ENCODE data around the gene EFS.

DNA sequence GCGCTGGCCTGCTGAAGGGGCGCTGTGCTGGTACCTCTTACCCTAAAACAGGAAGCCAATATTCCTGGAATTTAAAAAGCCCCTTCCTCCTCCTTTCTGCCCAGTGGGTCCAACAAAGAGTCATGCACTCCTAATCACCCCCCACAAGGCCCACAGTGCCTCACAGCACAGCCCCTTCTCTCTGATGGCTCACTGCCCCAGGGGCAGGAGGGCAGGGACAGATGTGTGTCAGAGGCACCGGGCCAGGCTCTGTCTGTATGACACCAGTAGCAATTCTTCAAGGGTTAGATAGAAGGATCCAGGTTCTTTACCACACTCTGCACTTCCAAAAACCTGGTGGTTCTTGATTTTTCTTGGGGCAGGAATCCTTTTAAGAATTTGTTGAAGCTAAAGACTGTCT lies 34.2 kb upstream of the EFS start:
- TF ChIP-seq, protein P1, sequence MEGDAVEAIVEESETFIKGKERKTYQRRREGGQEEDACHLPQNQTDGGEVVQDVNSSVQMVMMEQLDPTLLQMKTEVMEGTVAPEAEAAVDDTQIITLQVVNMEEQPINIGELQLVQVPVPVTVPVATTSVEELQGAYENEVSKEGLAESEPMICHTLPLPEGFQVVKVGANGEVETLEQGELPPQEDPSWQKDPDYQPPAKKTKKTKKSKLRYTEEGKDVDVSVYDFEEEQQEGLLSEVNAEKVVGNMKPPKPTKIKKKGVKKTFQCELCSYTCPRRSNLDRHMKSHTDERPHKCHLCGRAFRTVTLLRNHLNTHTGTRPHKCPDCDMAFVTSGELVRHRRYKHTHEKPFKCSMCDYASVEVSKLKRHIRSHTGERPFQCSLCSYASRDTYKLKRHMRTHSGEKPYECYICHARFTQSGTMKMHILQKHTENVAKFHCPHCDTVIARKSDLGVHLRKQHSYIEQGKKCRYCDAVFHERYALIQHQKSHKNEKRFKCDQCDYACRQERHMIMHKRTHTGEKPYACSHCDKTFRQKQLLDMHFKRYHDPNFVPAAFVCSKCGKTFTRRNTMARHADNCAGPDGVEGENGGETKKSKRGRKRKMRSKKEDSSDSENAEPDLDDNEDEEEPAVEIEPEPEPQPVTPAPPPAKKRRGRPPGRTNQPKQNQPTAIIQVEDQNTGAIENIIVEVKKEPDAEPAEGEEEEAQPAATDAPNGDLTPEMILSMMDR (IDR thresholded peaks at IDR 0.05) = no peak
- TF ChIP-seq POLR2AphosphoS5 (IDR thresholded peaks at IDR 0.05) = no peak

Data from transverse colon (tissue), 4 donors.